Prostate gland (tissue), 2 donors: Measurements from ENCODE around the gene METRNL. TPM values are rescaled to one million over a fixed set of nuclear protein-coding genes. Genes with fewer than 3 reads are reported as not detected.

Experiments used
- DNase-seq: peaks from one replicate; pipeline ENCODE4 v3.0.0-alpha.2; 2019; ENCODE audit warnings: low spot score
- H3K27ac ChIP-seq, 2 donors: fragments of 200-600 bp; sonication (generic); 2 replicates each; pipeline ENCODE4 v1.5.1; 2017 to 2019
- H3K27me3 ChIP-seq: fragments of 200-600 bp; sonication (generic); replicated peaks from 2 replicates; pipeline ENCODE4 v1.5.1; 2019; ENCODE audit not compliant: insufficient read depth
- H3K36me3 ChIP-seq, 2 donors: fragments of 200-600 bp; sonication (generic); 1 replicate in 1 of 2; 2 replicates in 1 of 2; pipeline versions ENCODE4 v1.5.1 to v1.8.1; 2017 to 2019
- H3K4me1 ChIP-seq: fragments of 200-600 bp; sonication (generic); replicated peaks from 2 replicates; pipeline ENCODE4 v1.5.1; 2019
- H3K4me3 ChIP-seq, 2 donors: fragments of 200-600 bp; sonication (generic); 2 replicates each; pipeline ENCODE4 v1.5.1; 2017 to 2019
- H3K9me3 ChIP-seq: fragments of 200-600 bp; sonication (generic); 2 replicates; pipeline ENCODE4 v1.5.1; 2017
- POLR2A ChIP-seq: fragments of 450-650 bp; IDR thresholded peaks from one replicate; pipeline ENCODE4 v1.6.1; 2016; ENCODE audit warnings: antibody characterized with exemption, mild to moderate bottlenecking
- POLR2AphosphoS5 ChIP-seq: sonication (generic); formaldehyde crosslinking; IDR thresholded peaks from one replicate; pipeline ENCODE4 v1.6.1; 2017; ENCODE audit warnings: antibody characterized with exemption
- WGBS: methylation state at CpG from one replicate; pipeline ENCODE4 v1.1.5; 2018; 5-methylcytosine and 5-hydroxymethylcytosine counted together
- intact Hi-C: fragments of 100-400 bp; cut with DNase I; formaldehyde crosslinking; loops from one replicate; pipeline ENCODE4 v1.14.2; 2022
- total RNA-seq, 2 donors: library from RNA; depleted of rRNA; stranded (reverse); fragments of >200 nt; gene quantifications; one replicate each; pipeline ENCODE4 v1.1.0, GENCODE V29; 2016
- TF ChIP-seq, protein P1 (sequence below), 4 experiments: fragments of 200-600 bp in 2 of 4; fragments of 450-650 bp in 2 of 4; sonication (generic) in 2 of 4; IDR thresholded peaks; 1 replicate in 3 of 4; 2 replicates in 1 of 4; pipeline ENCODE4 v1.5.1; 2016 to 2019; ENCODE audit warnings: antibody characterized with exemption in 4 of 4, mild to moderate bottlenecking in 2 of 4, moderate library complexity in 2 of 4

The METRNL gene
- total RNA-seq, 2 donors from 2014 or later = 22.4 to 59.4 TPM

- no peaks in the 10 kb centered on the region for H3K9me3 ChIP-seq
- H3K4me3 ChIP-seq = no peak overlapping the region
- peaks cover 0 to 8% of the 10 kb centered on the region in 2 donors for H3K36me3 ChIP-seq
- TF ChIP-seq, protein P1, sequence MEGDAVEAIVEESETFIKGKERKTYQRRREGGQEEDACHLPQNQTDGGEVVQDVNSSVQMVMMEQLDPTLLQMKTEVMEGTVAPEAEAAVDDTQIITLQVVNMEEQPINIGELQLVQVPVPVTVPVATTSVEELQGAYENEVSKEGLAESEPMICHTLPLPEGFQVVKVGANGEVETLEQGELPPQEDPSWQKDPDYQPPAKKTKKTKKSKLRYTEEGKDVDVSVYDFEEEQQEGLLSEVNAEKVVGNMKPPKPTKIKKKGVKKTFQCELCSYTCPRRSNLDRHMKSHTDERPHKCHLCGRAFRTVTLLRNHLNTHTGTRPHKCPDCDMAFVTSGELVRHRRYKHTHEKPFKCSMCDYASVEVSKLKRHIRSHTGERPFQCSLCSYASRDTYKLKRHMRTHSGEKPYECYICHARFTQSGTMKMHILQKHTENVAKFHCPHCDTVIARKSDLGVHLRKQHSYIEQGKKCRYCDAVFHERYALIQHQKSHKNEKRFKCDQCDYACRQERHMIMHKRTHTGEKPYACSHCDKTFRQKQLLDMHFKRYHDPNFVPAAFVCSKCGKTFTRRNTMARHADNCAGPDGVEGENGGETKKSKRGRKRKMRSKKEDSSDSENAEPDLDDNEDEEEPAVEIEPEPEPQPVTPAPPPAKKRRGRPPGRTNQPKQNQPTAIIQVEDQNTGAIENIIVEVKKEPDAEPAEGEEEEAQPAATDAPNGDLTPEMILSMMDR (IDR thresholded peaks at IDR 0.05) = no peak
- TF ChIP-seq POLR2A = no peak
- no peak for TF ChIP-seq POLR2AphosphoS5
- intact Hi-C loops = no loop called here
- DNase-seq = no peak
- peaks cover 10% of the 10 kb centered on the region for H3K4me1 ChIP-seq
- WGBS = 70% methylated on average over 14 of the region's 14 CpGs
- no peaks in the 10 kb centered on the region for H3K27me3 ChIP-seq
- H3K27ac ChIP-seq = no peak overlapping the region
These were observed 18.4 kb downstream of the METRNL start for GRCh38 chr17:83097831-83098230.

- no peaks in the 10 kb centered on the region for H3K9me3 ChIP-seq
- H3K27me3 ChIP-seq = no peaks in the 10 kb centered on the region
- intact Hi-C loops = no loop called here
- H3K4me3 ChIP-seq = no peak overlapping the region
- no peak for TF ChIP-seq POLR2AphosphoS5
- H3K4me1 ChIP-seq = peaks cover 10% of the 10 kb centered on the region
- no peak overlapping the region for H3K27ac ChIP-seq
- 73% methylated on average over 27 of the region's 31 CpGs for WGBS
- peaks cover 0 to 8% of the 10 kb centered on the region in 2 donors for H3K36me3 ChIP-seq
- no peak for DNase-seq
These were observed 19.1 kb downstream of the METRNL start for GRCh38 chr17:83098241-83099085.

GRCh38 chr17:83099086-83099555, 19.7 kb downstream of the METRNL start:
- Histone ChIP-seq H3K9me3 (no peaks in the 10 kb centered on the region), H3K4me1 (peaks cover 10% of the 10 kb centered on the region), H3K36me3 (peaks cover 0 to 8% of the 10 kb centered on the region in 2 donors), H3K27me3 (no peaks in the 10 kb centered on the region), H3K27ac (no peak overlapping the region), H3K4me3 (no peak overlapping the region)
- no peak for DNase-seq
- 83% methylated on average over 9 of the region's 12 CpGs for WGBS
- intact Hi-C loops = no loop called here
- TF ChIP-seq POLR2A (no peak), POLR2AphosphoS5 (no peak)
- TF ChIP-seq, protein P1 (IDR thresholded peaks at IDR 0.05) = no peak

DNA sequence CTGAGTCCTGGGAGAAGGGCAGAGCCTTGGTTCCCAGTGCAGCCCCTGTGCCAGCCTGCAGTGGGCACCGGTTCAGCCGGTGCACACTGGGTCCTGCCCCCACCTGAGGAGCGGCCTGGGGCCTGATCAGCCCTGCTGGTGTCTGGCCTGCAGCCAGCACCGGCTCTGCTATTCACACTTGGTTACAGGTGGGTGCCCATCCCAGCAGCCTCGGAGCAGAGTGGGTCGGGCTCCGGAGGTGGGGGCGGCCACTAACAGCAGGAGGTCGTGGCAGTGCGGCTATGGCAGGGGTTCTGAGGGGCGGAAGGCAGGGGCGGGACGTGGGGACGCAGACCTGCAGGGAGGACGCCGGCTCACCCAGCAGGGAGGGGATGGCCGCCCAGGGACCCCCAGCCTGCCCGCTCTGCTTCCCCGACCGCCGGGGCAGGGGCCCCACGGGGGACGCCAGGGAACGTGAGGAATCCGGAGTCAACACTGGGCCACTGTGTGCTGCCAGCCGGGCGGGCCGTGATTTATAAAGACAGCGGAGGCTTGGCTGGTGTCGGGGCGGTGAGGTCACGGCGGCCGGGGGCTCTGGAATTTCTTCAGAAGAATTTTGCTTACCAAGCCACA, 20.3 kb downstream of the METRNL start:
- DNase-seq = no peak

GRCh38 chr17:83100220-83100852, 20.9 kb downstream of the METRNL start:
- Histone ChIP-seq H3K27me3 (no peaks in the 10 kb centered on the region), H3K4me1 (peaks cover 10% of the 10 kb centered on the region), H3K4me3 (no peak overlapping the region), H3K36me3 (peaks cover 0 to 2% of the 10 kb centered on the region in 2 donors), H3K9me3 (no peaks in the 10 kb centered on the region), H3K27ac (no peak overlapping the region)
- intact Hi-C loops = no loop called here
- no peak for TF ChIP-seq POLR2A
- TF ChIP-seq, protein P1 (IDR thresholded peaks at IDR 0.05) = no peak
- no peak for TF ChIP-seq POLR2AphosphoS5
- WGBS = 12% methylated on average over 24 of the region's 24 CpGs
- DNase-seq = no peak

More for the DNA sequence above, 20.3 kb downstream of the METRNL start:
- Histone ChIP-seq H3K27me3 (no peaks in the 10 kb centered on the region), H3K27ac (no peak overlapping the region), H3K9me3 (no peaks in the 10 kb centered on the region), H3K4me1 (peaks cover 10% of the 10 kb centered on the region), H3K36me3 (peaks cover 0 to 8% of the 10 kb centered on the region in 2 donors), H3K4me3 (no peak overlapping the region)
- TF ChIP-seq, protein P1 (IDR thresholded peaks at IDR 0.05) = no peak
- TF ChIP-seq POLR2A = no peak
- no peak for TF ChIP-seq POLR2AphosphoS5
- intact Hi-C loops = no loop called here
- 2% methylated on average over 34 of the region's 34 CpGs for WGBS
